ENCODE data around the gene PRSS50.

DNA sequence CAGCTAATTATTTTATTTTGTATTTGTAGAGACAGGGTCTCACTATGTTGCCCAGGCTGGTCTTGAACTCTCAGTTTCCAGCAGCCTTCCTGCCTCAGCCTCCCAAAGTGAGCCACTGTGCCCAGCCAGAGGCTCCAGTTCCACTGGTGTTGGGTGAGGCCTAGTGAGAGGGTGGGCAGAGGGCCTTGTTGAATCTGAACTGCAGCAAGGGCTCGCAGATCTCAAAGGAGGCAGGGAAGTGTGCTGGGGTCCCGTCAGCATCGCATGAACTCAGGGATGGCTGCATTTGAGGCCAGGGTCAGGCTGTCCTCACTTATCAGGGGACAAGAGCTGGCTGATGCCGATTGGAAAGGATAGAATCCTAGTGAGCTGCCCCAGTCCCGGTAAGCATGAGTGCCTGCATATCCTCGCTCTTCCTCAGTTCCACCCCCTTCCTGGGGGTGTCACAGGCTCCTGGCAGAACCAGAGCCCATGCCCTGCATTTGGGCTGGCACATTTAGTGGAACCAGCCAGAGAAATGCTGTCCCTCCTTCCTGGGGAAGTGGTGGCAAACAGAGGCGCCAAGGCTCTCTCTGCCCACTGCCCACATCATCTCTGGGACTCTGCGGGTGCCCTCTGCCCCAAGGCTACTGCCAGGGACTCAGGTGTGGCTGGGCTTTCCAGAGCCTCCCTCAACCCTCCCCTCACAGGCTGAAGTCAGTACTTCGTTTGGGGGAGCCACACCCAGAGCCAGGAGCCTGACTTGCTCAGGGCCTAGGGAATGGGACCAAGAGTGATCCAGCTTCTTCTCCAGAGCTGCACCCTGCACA lies 48.3 kb downstream of the PRSS50 start:
- TF ChIP-seq CTCF (IDR thresholded peaks at IDR 0.05): no peak
- TF ChIP-seq EZH2phosphoT487 (IDR thresholded peaks at IDR 0.05; ENCODE audit: borderline replicate concordance, low read depth): no peak
- TF ChIP-seq RAD21 (IDR thresholded peaks at IDR 0.05; ENCODE audit: low read length): no peak
- no peak for TF ChIP-seq TAF1 (IDR thresholded peaks at IDR 0.05; ENCODE audit: borderline replicate concordance, low read depth, low read length)
- TF ChIP-seq TEAD4 (IDR thresholded peaks at IDR 0.05; ENCODE audit: borderline replicate concordance, insufficient read depth): no peak
- TF ChIP-seq, protein P1, sequence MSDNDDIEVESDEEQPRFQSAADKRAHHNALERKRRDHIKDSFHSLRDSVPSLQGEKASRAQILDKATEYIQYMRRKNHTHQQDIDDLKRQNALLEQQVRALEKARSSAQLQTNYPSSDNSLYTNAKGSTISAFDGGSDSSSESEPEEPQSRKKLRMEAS (IDR thresholded peaks at IDR 0.05; ENCODE audit: low read depth): no peak
- no peak for TF ChIP-seq POLR2AphosphoS5 (IDR thresholded peaks at IDR 0.05; ENCODE audit: low read depth, low read length)
- no peak for TF ChIP-seq REST (IDR thresholded peaks at IDR 0.05; ENCODE audit: low read depth, low read length)
